Gastroesophageal sphincter (tissue), 4 donors: Measurements from ENCODE around the gene FBXL13. TPM values are rescaled to one million over a fixed set of nuclear protein-coding genes. Genes with fewer than 3 reads are reported as not detected.

Source experiments
- ATAC-seq: fragments of 150-250 bp; one replicate; pipeline ENCODE4 v1.9.1; 2016; ENCODE audit warnings: mild to moderate bottlenecking, moderate library complexity
- H3K27ac ChIP-seq, 4 donors: fragments of 200-600 bp; sonication (generic) in 3 of 4; 1 replicate in 3 of 4; 2 replicates in 1 of 4; pipeline ENCODE4 v1.5.1; 2016 to 2019
- H3K27me3 ChIP-seq: fragments of 200-600 bp; sonication (generic); one replicate; pipeline ENCODE4 v1.5.1; 2019
- H3K36me3 ChIP-seq, 2 donors: fragments of 200-600 bp; sonication (generic); one replicate each; pipeline ENCODE4 v1.5.1; 2019; ENCODE audit warnings: control low read depth in 1 of 2
- H3K4me1 ChIP-seq, 3 donors: fragments of 200-600 bp; sonication (generic); 1 replicate in 2 of 3; 2 replicates in 1 of 3; pipeline ENCODE4 v1.5.1; 2016 to 2019; ENCODE audit warnings: control low read depth in 2 of 3
- H3K4me3 ChIP-seq, 2 donors: fragments of 200-600 bp; sonication (generic); one replicate each; pipeline ENCODE4 v1.5.1; 2019; ENCODE audit warnings: mild to moderate bottlenecking in 1 of 2, moderate library complexity in 1 of 2
- H3K9me3 ChIP-seq, 3 donors: fragments of 200-600 bp; sonication (generic); one replicate each; pipeline ENCODE4 v1.5.1; 2017 to 2019; ENCODE audit warnings: control low read depth in 2 of 3
- EP300 ChIP-seq: sonication (generic); formaldehyde crosslinking; IDR thresholded peaks from one replicate; pipeline ENCODE4 v1.6.1; 2017; ENCODE audit warnings: antibody characterized with exemption, mild to moderate bottlenecking
- POLR2A ChIP-seq, 2 donors: fragments of 450-650 bp; IDR thresholded peaks; one replicate each; pipeline ENCODE4 v1.6.1; 2017; ENCODE audit warnings: antibody characterized with exemption in 2 of 2, mild to moderate bottlenecking in 2 of 2, moderate library complexity in 1 of 2
- POLR2AphosphoS5 ChIP-seq: sonication (generic); formaldehyde crosslinking; IDR thresholded peaks from one replicate; pipeline ENCODE4 v1.6.1; 2017; ENCODE audit warnings: antibody characterized with exemption
- WGBS, 2 donors: methylation state at CpG; one replicate each; pipeline ENCODE4 v1.1.5; 2018; ENCODE audit warnings: low coverage in 1 of 2; 5-methylcytosine and 5-hydroxymethylcytosine counted together
- total RNA-seq, 4 donors: library from RNA; depleted of rRNA; stranded (reverse); fragments of >200 nt; gene quantifications; one replicate each; pipeline ENCODE4 v1.1.0, GENCODE V29; 2016
- TF ChIP-seq, protein P1 (sequence below), 4 experiments: fragments of 200-600 bp in 2 of 4; fragments of 450-650 bp in 2 of 4; sonication (generic) in 1 of 4; IDR thresholded peaks; one replicate each; pipeline ENCODE4 v1.5.1; 2017 to 2019; ENCODE audit warnings: antibody characterized with exemption in 4 of 4, mild to moderate bottlenecking in 2 of 4, moderate library complexity in 2 of 4

FBXL13 gene
- total RNA-seq, 4 donors from 2014 or later = 1.3 to 5.8 (median 3.2) TPM

DNA sequence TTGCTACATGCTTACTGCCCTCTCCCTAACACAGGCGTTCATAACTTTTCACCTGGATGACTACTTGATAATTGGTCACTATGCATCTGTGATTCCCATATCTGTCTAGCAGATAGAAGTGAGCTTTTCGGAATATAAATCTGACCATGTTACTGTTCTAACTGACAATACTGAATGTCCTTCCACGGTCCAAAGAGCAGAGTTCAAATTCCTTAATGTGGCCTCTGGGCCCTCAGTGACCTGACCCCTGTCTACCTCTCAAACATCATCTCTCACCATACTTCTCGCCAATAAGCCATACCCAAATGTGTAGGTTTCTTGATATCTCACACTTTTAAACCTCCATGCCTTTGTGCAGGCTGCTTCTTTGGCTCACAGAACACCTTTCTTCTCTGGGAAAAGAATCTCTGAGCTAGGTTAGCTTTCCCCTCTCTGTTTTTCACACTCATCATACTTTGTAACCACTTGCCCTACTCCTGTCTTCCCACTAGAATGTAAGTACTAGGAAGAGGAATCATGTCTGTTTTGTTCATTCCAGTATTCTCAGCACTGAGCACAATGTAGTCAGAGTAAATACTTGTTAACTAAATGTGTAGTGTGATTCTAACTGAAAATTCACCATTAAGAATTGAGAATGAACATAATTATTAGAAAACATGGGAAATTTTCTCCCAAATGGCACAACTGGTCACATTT is 201.0 kb downstream of the FBXL13 start:
- Histone ChIP-seq H3K4me3 (no peak overlapping the region), H3K36me3 (no peaks in the 10 kb centered on the region), H3K9me3 (no peaks in the 10 kb centered on the region), H3K27ac (no peak overlapping the region), H3K27me3 (no peaks in the 10 kb centered on the region), H3K4me1 (peaks cover 0 to 7% (median 0%) of the 10 kb centered on the region in 3 donors)
- no peak for ATAC-seq
- 85 to 89% methylated on average over 4 of the region's 4 CpGs for WGBS, 2 donors
- TF ChIP-seq POLR2AphosphoS5 = no peak
- TF ChIP-seq, protein P1, sequence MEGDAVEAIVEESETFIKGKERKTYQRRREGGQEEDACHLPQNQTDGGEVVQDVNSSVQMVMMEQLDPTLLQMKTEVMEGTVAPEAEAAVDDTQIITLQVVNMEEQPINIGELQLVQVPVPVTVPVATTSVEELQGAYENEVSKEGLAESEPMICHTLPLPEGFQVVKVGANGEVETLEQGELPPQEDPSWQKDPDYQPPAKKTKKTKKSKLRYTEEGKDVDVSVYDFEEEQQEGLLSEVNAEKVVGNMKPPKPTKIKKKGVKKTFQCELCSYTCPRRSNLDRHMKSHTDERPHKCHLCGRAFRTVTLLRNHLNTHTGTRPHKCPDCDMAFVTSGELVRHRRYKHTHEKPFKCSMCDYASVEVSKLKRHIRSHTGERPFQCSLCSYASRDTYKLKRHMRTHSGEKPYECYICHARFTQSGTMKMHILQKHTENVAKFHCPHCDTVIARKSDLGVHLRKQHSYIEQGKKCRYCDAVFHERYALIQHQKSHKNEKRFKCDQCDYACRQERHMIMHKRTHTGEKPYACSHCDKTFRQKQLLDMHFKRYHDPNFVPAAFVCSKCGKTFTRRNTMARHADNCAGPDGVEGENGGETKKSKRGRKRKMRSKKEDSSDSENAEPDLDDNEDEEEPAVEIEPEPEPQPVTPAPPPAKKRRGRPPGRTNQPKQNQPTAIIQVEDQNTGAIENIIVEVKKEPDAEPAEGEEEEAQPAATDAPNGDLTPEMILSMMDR (IDR thresholded peaks at IDR 0.05) = no peak
- TF ChIP-seq EP300 = no peak
- no peak for TF ChIP-seq POLR2A (IDR thresholded peaks at IDR 0.05)

DNA sequence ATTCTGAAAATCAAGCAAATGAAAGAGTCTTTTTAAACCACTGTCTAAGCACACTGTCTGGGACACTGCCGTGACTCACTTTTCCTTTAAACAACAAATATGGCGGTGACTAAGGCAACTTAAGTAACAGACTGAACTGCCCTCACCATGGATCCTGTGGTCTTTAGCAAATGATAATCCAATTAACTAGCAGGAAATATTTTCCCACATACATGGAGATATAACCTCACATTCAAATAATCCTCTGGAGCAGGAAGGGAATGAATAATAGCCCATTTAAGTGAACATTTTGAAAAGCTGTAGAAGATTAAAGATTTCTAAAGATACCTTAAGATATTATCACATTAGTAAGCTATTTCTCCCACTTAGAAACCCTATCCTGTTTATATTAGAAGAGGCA is 202.1 kb downstream of the FBXL13 start:
- Histone ChIP-seq H3K36me3 (no peaks in the 10 kb centered on the region), H3K4me3 (no peak overlapping the region), H3K4me1 (peaks cover 0 to 7% (median 0%) of the 10 kb centered on the region in 3 donors), H3K27me3 (no peaks in the 10 kb centered on the region), H3K9me3 (no peaks in the 10 kb centered on the region), H3K27ac (no peak overlapping the region)
- WGBS, 2 donors = 72 to 100% methylated on average over 1 to 2 of the region's 2 CpGs
- no peak for ATAC-seq
- TF ChIP-seq EP300 (no peak), POLR2AphosphoS5 (no peak), POLR2A (IDR thresholded peaks at IDR 0.05) (no peak)
- TF ChIP-seq, protein P1 (IDR thresholded peaks at IDR 0.05) = no peak

DNA sequence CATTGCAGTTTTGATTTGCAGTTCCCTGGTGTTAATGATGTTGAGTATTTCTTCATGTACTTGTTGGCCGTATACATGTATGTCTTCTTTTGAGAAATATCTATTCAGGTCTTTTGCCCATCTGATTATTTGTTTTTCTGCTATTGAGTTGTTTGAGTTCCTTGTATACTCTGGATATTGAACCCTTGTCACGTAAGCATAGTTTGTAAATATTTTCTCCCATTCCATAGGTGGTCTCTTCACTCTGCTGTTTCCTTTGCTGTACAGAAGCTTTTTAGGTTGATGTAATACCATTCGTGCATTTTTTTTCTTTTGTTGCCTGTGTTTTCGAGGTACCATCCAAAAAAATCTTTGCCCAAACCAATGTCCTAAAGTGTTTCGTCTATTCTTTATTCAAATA is 205.4 kb downstream of the FBXL13 start:
- 82 to 100% methylated on average over 5 of the region's 5 CpGs for WGBS, 2 donors
- Histone ChIP-seq H3K4me3 (no peak overlapping the region), H3K4me1 (no peaks in the 10 kb centered on the region), H3K36me3 (no peaks in the 10 kb centered on the region), H3K9me3 (no peaks in the 10 kb centered on the region), H3K27ac (no peak overlapping the region), H3K27me3 (no peaks in the 10 kb centered on the region)
- TF ChIP-seq EP300 = no peak
- TF ChIP-seq, protein P1 (IDR thresholded peaks at IDR 0.05) = no peak
- no peak for TF ChIP-seq POLR2A (IDR thresholded peaks at IDR 0.05)
- no peak for TF ChIP-seq POLR2AphosphoS5
- ATAC-seq = no peak

DNA sequence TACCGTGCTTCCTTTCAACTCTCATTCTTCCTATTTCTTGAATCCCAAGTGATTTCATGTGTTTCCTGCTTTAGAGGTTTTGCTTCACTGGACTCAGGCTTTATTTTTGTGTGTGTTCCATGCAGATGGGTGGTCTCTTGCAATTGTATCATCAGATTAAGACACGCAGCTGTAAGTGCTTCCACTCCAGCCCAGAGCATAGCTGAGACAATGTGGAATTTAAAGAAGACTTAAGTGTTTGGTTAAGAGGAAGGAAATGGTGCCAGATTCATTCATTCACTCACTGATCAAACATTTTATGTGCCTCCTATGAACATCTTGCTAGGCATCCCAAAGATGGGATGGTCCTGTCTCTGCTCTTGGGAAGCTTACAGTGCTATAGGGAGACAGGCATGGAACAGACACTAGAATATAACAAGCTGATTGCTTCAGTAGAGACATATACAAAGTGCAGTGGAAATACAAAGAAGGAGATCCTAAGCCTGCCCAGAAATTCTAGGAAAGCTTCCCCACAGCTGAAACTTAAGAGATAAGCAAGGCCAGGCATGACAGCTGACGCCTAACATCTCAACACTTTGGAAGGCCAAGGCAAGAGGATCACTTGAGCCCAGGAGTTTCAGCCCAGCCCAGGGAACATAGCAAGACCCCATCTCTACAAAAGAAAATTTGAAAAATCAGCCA is 207.9 kb downstream of the FBXL13 start:
- TF ChIP-seq, protein P1 (IDR thresholded peaks at IDR 0.05) = no peak
- TF ChIP-seq EP300 = no peak
- TF ChIP-seq POLR2A (IDR thresholded peaks at IDR 0.05) = no peak
- no peak for TF ChIP-seq POLR2AphosphoS5

DNA sequence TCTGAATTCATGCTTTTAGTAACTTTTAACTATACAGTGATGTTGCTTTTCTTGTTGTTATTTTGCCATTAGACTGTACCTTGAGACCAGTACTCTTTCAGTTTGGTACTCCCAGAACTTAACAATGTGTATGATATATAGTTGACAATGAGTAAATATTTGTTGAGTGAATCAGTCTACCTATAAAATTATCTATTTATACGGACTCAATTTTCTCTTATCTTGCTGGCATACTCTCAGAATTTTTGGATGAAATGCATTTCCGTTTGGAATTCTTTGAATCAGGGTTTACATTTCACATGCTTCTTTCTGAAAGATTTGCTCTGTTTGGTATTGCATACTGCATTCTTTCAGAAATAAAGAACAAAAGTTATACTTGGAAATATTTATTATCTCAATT is 209.6 kb downstream of the FBXL13 start:
- Histone ChIP-seq H3K4me1 (peaks cover 0 to 6% (median 0%) of the 10 kb centered on the region in 3 donors), H3K4me3 (no peak overlapping the region), H3K9me3 (no peaks in the 10 kb centered on the region), H3K27me3 (no peaks in the 10 kb centered on the region), H3K27ac (no peak overlapping the region), H3K36me3 (no peaks in the 10 kb centered on the region)
- WGBS, 2 donors = 44 to 64% methylated on average over 2 of the region's 2 CpGs
- TF ChIP-seq EP300 (no peak), POLR2AphosphoS5 (no peak), POLR2A (IDR thresholded peaks at IDR 0.05) (no peak)
- TF ChIP-seq, protein P1 (IDR thresholded peaks at IDR 0.05) = no peak
- no peak for ATAC-seq

More for the DNA sequence above, 207.9 kb downstream of the FBXL13 start:
- Histone ChIP-seq H3K27me3 (no peaks in the 10 kb centered on the region), H3K4me3 (no peak overlapping the region), H3K9me3 (no peaks in the 10 kb centered on the region), H3K36me3 (no peaks in the 10 kb centered on the region), H3K4me1 (no peaks in the 10 kb centered on the region), H3K27ac (no peak overlapping the region)
- 77 to 83% methylated on average over 2 to 3 of the region's 3 CpGs for WGBS, 2 donors
- ATAC-seq = no peak
